ENCODE results near the gene CBLN1. TPM values are rescaled to one million over a fixed set of nuclear protein-coding genes. Genes with fewer than 3 reads are reported as not detected.
A peak's percentile ranks its signal among the peaks of the same experiment; 100 is the strongest.

CBLN1 gene
- total RNA-seq, 1 donor from 2014 or later: 3.2 TPM

- Mint-ChIP-seq H3K27ac (ENCODE audit: unreplicated experiment) (no peak overlapping the region), H3K4me3 (ENCODE audit: unreplicated experiment) (peak overlapping the region; percentile 75), H3K36me3 (ENCODE audit: low read depth, unreplicated experiment) (no peaks in the 10 kb centered on the region), H3K9me3 (ENCODE audit: unreplicated experiment) (no peaks in the 10 kb centered on the region), H3K4me1 (ENCODE audit: unreplicated experiment) (peaks cover 29% of the 10 kb centered on the region), H3K27me3 (ENCODE audit: unreplicated experiment) (peaks cover 24% of the 10 kb centered on the region)
- TF ChIP-seq CTCF (IDR thresholded peaks at IDR 0.05; ENCODE audit: unreplicated experiment): peak; percentile 74
- DNase-seq (ENCODE audit: low spot score): peak; percentile 99
Observed at GRCh38 chr16:49281843-49282642, 405 bp upstream of the CBLN1 start.

DNA sequence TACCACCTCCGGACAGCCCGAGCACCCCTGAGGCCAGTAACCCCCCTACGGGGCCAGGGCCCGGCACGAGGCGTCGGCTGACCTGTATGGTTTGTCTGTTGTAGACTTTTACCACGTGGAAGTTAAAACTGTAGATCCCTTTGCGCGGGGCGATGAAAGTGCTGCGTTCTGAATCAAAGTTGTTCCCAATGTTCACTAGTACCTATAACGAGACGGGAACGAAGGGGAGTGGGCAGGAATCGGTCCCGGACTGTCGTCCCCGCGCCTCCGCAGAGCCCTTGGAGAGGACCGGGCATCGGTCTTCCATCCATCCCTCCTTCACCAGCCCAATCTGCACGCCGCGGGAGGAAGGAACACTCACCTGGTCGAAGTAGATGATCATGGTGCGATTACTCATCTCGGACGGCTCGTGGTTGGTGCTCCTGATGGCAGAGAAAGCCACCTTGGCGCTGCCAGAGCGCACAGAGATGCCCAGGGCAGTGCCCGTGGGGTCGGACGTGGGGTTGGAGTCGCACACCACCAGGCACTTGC lies 732 bp downstream of the CBLN1 start:
- H3K27me3 Mint-ChIP-seq (ENCODE audit: unreplicated experiment): peaks cover 30% of the 10 kb centered on the region
- DNase-seq (ENCODE audit: low spot score): no peak
- H3K4me3 Mint-ChIP-seq (ENCODE audit: unreplicated experiment): peak overlapping the region; percentile 87
- H3K27ac Mint-ChIP-seq (ENCODE audit: unreplicated experiment): no peak overlapping the region
- H3K9me3 Mint-ChIP-seq (ENCODE audit: unreplicated experiment): no peaks in the 10 kb centered on the region
- H3K36me3 Mint-ChIP-seq (ENCODE audit: low read depth, unreplicated experiment): no peaks in the 10 kb centered on the region
- H3K4me1 Mint-ChIP-seq (ENCODE audit: unreplicated experiment): peaks cover 29% of the 10 kb centered on the region
- no peak for TF ChIP-seq CTCF (IDR thresholded peaks at IDR 0.05; ENCODE audit: unreplicated experiment)

DNA sequence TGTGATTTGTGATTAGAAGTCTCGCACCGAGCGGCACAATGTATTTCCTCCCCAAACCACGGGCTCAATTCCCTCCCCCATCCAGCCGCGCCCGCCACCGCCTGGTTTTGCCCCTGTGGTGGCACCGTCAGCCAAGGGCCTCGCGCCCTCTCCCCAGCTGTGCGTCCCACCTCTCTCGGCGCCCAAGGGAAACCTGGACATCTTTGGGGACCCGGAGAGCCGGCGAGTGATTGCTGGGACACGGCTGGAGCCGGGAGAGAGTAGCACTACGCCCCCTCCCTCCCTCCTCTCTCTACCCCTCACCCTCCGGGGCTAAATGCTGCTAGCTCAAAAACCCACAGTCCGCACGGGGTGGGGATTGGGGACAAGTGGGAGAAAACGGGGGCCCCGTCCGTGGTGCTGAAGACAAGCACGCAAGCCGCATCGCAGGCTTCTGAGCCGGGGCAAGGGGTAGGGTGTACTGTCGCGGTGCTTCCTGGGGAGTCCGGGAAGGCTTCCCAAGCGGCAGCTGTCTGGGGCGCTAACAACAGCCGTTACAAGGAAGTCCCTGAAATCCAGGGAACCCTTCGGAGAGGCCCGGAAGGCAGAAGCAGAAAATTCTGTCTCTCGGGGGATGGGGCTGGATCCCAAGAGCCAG lies 1.4 kb downstream of the CBLN1 start:
- peaks cover 33% of the 10 kb centered on the region for H3K27me3 Mint-ChIP-seq (ENCODE audit: unreplicated experiment)
- no peak for TF ChIP-seq CTCF (IDR thresholded peaks at IDR 0.05; ENCODE audit: unreplicated experiment)
- DNase-seq (ENCODE audit: low spot score): peak; percentile 67
- H3K36me3 Mint-ChIP-seq (ENCODE audit: low read depth, unreplicated experiment): no peaks in the 10 kb centered on the region
- H3K9me3 Mint-ChIP-seq (ENCODE audit: unreplicated experiment): no peaks in the 10 kb centered on the region
- peak overlapping the region; percentile 87 for H3K4me3 Mint-ChIP-seq (ENCODE audit: unreplicated experiment)
- H3K27ac Mint-ChIP-seq (ENCODE audit: unreplicated experiment): peak overlapping the region; percentile 89
- peaks cover 29% of the 10 kb centered on the region for H3K4me1 Mint-ChIP-seq (ENCODE audit: unreplicated experiment)

GRCh38 chr16:49278944-49279725 lies 2.5 kb downstream of the CBLN1 start:
- Mint-ChIP-seq H3K4me1 (ENCODE audit: unreplicated experiment) (peaks cover 31% of the 10 kb centered on the region), H3K27ac (ENCODE audit: unreplicated experiment) (peak overlapping the region; percentile 81), H3K9me3 (ENCODE audit: unreplicated experiment) (no peaks in the 10 kb centered on the region), H3K36me3 (ENCODE audit: low read depth, unreplicated experiment) (no peaks in the 10 kb centered on the region), H3K27me3 (ENCODE audit: unreplicated experiment) (peaks cover 36% of the 10 kb centered on the region), H3K4me3 (ENCODE audit: unreplicated experiment) (peak overlapping the region; percentile 77)
- peak; percentile 41 for DNase-seq (ENCODE audit: low spot score)
- no peak for TF ChIP-seq CTCF (IDR thresholded peaks at IDR 0.05; ENCODE audit: unreplicated experiment)

Data from endothelial cell (in vitro differentiated cells).